ENCODE results near the gene CABP2. TPM values are rescaled to one million over a fixed set of nuclear protein-coding genes. Genes with fewer than 3 reads are reported as not detected.

Gene CABP2
- total RNA-seq, 1 donor, result not detected

GRCh38 chr11:67470337-67471002 lies 52.8 kb downstream of the CABP2 start:
- Histone ChIP-seq H3K27ac (ENCODE audit: low read depth, low read length) (no peak overlapping the region), H3K79me2 (ENCODE audit: insufficient read depth, low read length) (peaks cover 10% of the 10 kb centered on the region), H4K20me1 (ENCODE audit: insufficient read depth, low read length) (no peaks in the 10 kb centered on the region), H2AFZ (ENCODE audit: low read length) (peak overlapping the region; percentile 56), H3K4me3 (ENCODE audit: insufficient read depth, low read length) (no peak overlapping the region), H3K36me3 (ENCODE audit: insufficient read depth, low read length) (no peaks in the 10 kb centered on the region), H3K27me3 (ENCODE audit: insufficient read depth, low read length) (no peaks in the 10 kb centered on the region), H3K9me3 (ENCODE audit: low read depth, low read length) (no peaks in the 10 kb centered on the region), H3K4me1 (ENCODE audit: insufficient read depth, low read length) (peaks cover 13% of the 10 kb centered on the region), H3K4me2 (ENCODE audit: insufficient read depth, low read length) (no peak overlapping the region)
- TF ChIP-seq CTCF (IDR thresholded peaks at IDR 0.05; ENCODE audit: extremely low read depth, low read depth, low read length), result no peak
- peak; percentile 65 for DNase-seq (ENCODE audit: insufficient read length, low spot score, missing footprints)

DNA sequence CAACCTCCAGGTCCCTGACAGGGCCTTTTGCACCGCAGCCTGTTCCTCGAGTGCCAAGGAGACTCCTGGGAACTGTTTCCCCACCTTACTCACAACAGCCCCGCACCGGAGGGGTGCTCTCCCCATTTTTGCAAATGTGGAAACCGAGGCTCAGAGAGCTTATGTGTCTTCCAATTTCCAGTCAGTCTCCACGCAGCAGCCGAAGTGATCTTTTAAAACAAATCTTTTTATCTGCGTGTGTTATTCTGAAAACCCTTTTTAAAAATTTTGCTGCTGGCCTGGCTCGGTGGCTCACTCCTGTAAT lies 53.8 kb downstream of the CABP2 start:
- TF ChIP-seq CTCF (IDR thresholded peaks at IDR 0.05; ENCODE audit: extremely low read depth, low read depth, low read length), result no peak
- Histone ChIP-seq H3K9me3 (ENCODE audit: low read depth, low read length) (no peaks in the 10 kb centered on the region), H3K79me2 (ENCODE audit: insufficient read depth, low read length) (peaks cover 10% of the 10 kb centered on the region), H3K27me3 (ENCODE audit: insufficient read depth, low read length) (no peaks in the 10 kb centered on the region), H3K36me3 (ENCODE audit: insufficient read depth, low read length) (no peaks in the 10 kb centered on the region), H3K4me1 (ENCODE audit: insufficient read depth, low read length) (peaks cover 17% of the 10 kb centered on the region), H4K20me1 (ENCODE audit: insufficient read depth, low read length) (no peaks in the 10 kb centered on the region), H2AFZ (ENCODE audit: low read length) (peak overlapping the region; percentile 99), H3K4me3 (ENCODE audit: insufficient read depth, low read length) (peak overlapping the region; percentile 86), H3K27ac (ENCODE audit: low read depth, low read length) (peak overlapping the region; percentile 84), H3K4me2 (ENCODE audit: insufficient read depth, low read length) (peak overlapping the region; percentile 96)
- DNase-seq (ENCODE audit: insufficient read length, low spot score, missing footprints), result no peak

Small RNA genes lying within 50 kb of the gene (small RNA-seq; reads per million reads assigned to genes)
- gene MIR6752, result not detected

Other genes with a start within 250 kb of the CABP2 start
- gene ANKRD13D, start 234.1 kb downstream of the CABP2 start, total RNA-seq, result 33.0 and 34.4 TPM in 2 replicates
- 13.3 and 25.0 TPM in 2 replicates for gene SSH3, start 219.9 kb downstream of the CABP2 start, total RNA-seq
- 43.3 and 59.4 TPM in 2 replicates for gene POLD4, start 169.9 kb downstream of the CABP2 start, total RNA-seq
- 6.2 and 6.9 TPM in 2 replicates for gene CLCF1, start 149.8 kb downstream of the CABP2 start, total RNA-seq
- gene RAD9A, start 131.5 kb downstream of the CABP2 start, total RNA-seq, result 7.6 and 10.3 TPM in 2 replicates
- gene PPP1CA, start 121.6 kb downstream of the CABP2 start, total RNA-seq, result 161 and 169 TPM in 2 replicates
- gene TBC1D10C, start 119.4 kb downstream of the CABP2 start, total RNA-seq, result not detected in 2 replicates
- gene CARNS1, start 107.8 kb downstream of the CABP2 start, total RNA-seq, result under 0.01 TPM in 2 replicates
- gene RPS6KB2, start 95.0 kb downstream of the CABP2 start, total RNA-seq, result 33.9 and 36.9 TPM in 2 replicates
- gene PTPRCAP, start 85.8 kb downstream of the CABP2 start, total RNA-seq, result under 0.01 and 0.36 TPM in 2 replicates
- gene CORO1B, start 80.0 kb downstream of the CABP2 start, total RNA-seq, result 137 and 140 TPM in 2 replicates
- gene GPR152, start 70.7 kb downstream of the CABP2 start, total RNA-seq, result not detected in 2 replicates
- not detected in 2 replicates for gene CABP4, start 68.1 kb downstream of the CABP2 start, total RNA-seq
- gene TMEM134, start 54.2 kb downstream of the CABP2 start, total RNA-seq, result 15.6 and 29.3 TPM in 2 replicates
- gene AIP, start 40.4 kb downstream of the CABP2 start, total RNA-seq, result 64.2 and 71.3 TPM in 2 replicates
- 13.3 and 14.1 TPM in 2 replicates for gene PITPNM1, start 18.1 kb downstream of the CABP2 start, total RNA-seq
- 6.2 and 10.3 TPM in 2 replicates for gene CDK2AP2, start 15.3 kb downstream of the CABP2 start, total RNA-seq
- 361 and 465 TPM in 2 replicates for gene GSTP1, start 60.4 kb upstream of the CABP2 start, total RNA-seq
- 146 and 158 TPM in 2 replicates for gene NDUFV1, start 83.5 kb upstream of the CABP2 start, total RNA-seq
- 4.7 and 5.3 TPM in 2 replicates for gene NUDT8, start 106.5 kb upstream of the CABP2 start, total RNA-seq
- gene TBX10, start 116.3 kb upstream of the CABP2 start, total RNA-seq, result not detected in 2 replicates
- gene ACY3, start 127.3 kb upstream of the CABP2 start, total RNA-seq, result under 0.01 and 0.29 TPM in 2 replicates
- not detected in 2 replicates for gene ALDH3B2, start 151.2 kb upstream of the CABP2 start, total RNA-seq